ENCODE measurements around the gene DUSP1. TPM values are rescaled to one million over a fixed set of nuclear protein-coding genes. Genes with fewer than 3 reads are reported as not detected.

Gene DUSP1
- total and polyA plus RNA-seq, 2 of the 4 experiments (the other 2 are of a cell fraction), result 304 to 467 TPM

GRCh38 chr5:172731680-172732074, 39.3 kb downstream of the DUSP1 start:
- intact Hi-C loops (cut with micrococcal nuclease) (loop anchor here (5.0 kb wide), 1 partner anchor 36 kb away; no protein-coding TSS in a partner anchor), dilution Hi-C loops (cut with HindIII; ENCODE audit: low sequenced_read_pairs, unreplicated experiment) (no loop called here), in situ Hi-C loops (cut with MboI; ENCODE audit: low sequenced_read_pairs) (no loop called here)
- no peak overlapping the region for H2AK9ac ChIP-seq (replicated peaks; ENCODE audit: low read depth, low read length, poor library complexity)
- ChIA-PET CTCF (no interaction called here), POLR2A (ENCODE audit: unreplicated experiment) (no interaction called here)
- peaks cover 2% of the 10 kb centered on the region; the same call in 1 of the 2 replicates for H3K27me3 ChIP-seq (ENCODE audit: control insufficient read depth, insufficient read depth, low read length)
- H3K79me1 ChIP-seq (ENCODE audit: low read depth in 1 of 2, low read length in 2 of 2), result no peaks in the 10 kb centered on the region; a peak in 1 of 4 replicates
- 89% methylated on average over 6 of the region's 9 CpGs; no CpG with 5 or more reads in 1 of the 2 experiments for WGBS, 2 experiments (ENCODE audit: extremely low coverage in 2 of 2, insufficient read length in 1 of 2)
- no TSS peak for BruUV-seq (replicated peaks)
- no peak overlapping the region for H3K56ac ChIP-seq (ENCODE audit: extremely low read depth, insufficient read depth, low read length)
- no peak for ATAC-seq (ENCODE audit: low read depth)
- H3K9ac ChIP-seq (ENCODE audit: low read depth, low read length), result no peak overlapping the region
- H2BK5ac ChIP-seq (ENCODE audit: low read depth, low read length, poor library complexity, severe bottlenecking), result no peak overlapping the region
- H3K9me3 ChIP-seq (ENCODE audit: control insufficient read depth, insufficient read depth, low read length), result no peaks in the 10 kb centered on the region
- no peak overlapping the region for H2AFZ ChIP-seq (replicated peaks; ENCODE audit: low read length, poor library complexity)
- H3K23ac ChIP-seq (ENCODE audit: low read depth, low read length), result no peak overlapping the region
- H3K36me3 ChIP-seq (ENCODE audit: control insufficient read depth, insufficient read depth, low read length), result no peaks in the 10 kb centered on the region
- no peaks in the 10 kb centered on the region for H4K20me1 ChIP-seq (ENCODE audit: insufficient read depth, low read length)
- no peak overlapping the region for H4K5ac ChIP-seq (ENCODE audit: low read depth, low read length)
- no peak overlapping the region for H3K4ac ChIP-seq (ENCODE audit: low read depth, low read length)
- H2BK20ac ChIP-seq (ENCODE audit: low read depth, low read length), result no peak overlapping the region
- H4K91ac ChIP-seq (ENCODE audit: insufficient read depth, low read depth, low read length), result no peak overlapping the region
- no peak overlapping the region for H2AK5ac ChIP-seq (ENCODE audit: low read depth, low read length)
- H3K4me2 ChIP-seq (ENCODE audit: low read depth, low read length), result no peak overlapping the region
- no peak overlapping the region for H3K14ac ChIP-seq (replicated peaks; ENCODE audit: low read depth, low read length)
- H2BK120ac ChIP-seq (ENCODE audit: low read depth, low read length), result no peak overlapping the region
- H4K8ac ChIP-seq (ENCODE audit: low read depth in 2 of 2, low read length in 2 of 2), result no peak overlapping the region
- H3K18ac ChIP-seq (ENCODE audit: low read depth, low read length), result no peak overlapping the region
- no peak for DNase-seq
- H3K4me1 ChIP-seq (ENCODE audit: control insufficient read depth, insufficient read depth, low read length), result peaks cover 18% of the 10 kb centered on the region
- no peak overlapping the region for H3K4me3 ChIP-seq (ENCODE audit: insufficient read depth, low read depth, low read length)
- no peak overlapping the region for H3K27ac ChIP-seq (ENCODE audit: insufficient read depth, low read length)
- TF ChIP-seq MXI1 (IDR thresholded peaks at IDR 0.05; ENCODE audit: borderline replicate concordance, low read depth, low read length), result no peak
- TF ChIP-seq MAZ (IDR thresholded peaks at IDR 0.05; ENCODE audit: borderline replicate concordance, low read depth, low read length), result no peak
- TF ChIP-seq, protein P1, sequence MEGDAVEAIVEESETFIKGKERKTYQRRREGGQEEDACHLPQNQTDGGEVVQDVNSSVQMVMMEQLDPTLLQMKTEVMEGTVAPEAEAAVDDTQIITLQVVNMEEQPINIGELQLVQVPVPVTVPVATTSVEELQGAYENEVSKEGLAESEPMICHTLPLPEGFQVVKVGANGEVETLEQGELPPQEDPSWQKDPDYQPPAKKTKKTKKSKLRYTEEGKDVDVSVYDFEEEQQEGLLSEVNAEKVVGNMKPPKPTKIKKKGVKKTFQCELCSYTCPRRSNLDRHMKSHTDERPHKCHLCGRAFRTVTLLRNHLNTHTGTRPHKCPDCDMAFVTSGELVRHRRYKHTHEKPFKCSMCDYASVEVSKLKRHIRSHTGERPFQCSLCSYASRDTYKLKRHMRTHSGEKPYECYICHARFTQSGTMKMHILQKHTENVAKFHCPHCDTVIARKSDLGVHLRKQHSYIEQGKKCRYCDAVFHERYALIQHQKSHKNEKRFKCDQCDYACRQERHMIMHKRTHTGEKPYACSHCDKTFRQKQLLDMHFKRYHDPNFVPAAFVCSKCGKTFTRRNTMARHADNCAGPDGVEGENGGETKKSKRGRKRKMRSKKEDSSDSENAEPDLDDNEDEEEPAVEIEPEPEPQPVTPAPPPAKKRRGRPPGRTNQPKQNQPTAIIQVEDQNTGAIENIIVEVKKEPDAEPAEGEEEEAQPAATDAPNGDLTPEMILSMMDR (conservative IDR thresholded peaks at IDR 0.05; ENCODE audit: low read depth, low read length), result no peak
- TF ChIP-seq NFE2L2 (IDR thresholded peaks at IDR 0.05; ENCODE audit: low read depth, low read length), result no peak
- TF ChIP-seq CHD1 (IDR thresholded peaks at IDR 0.05; ENCODE audit: low read depth, low read length), result no peak
- no peak for TF ChIP-seq RAD21 (IDR thresholded peaks at IDR 0.05; ENCODE audit: low read length)
- no peak for TF ChIP-seq BHLHE40 (IDR thresholded peaks at IDR 0.05; ENCODE audit: low read depth, low read length)
- no peak for TF ChIP-seq ELK1 (IDR thresholded peaks at IDR 0.05; ENCODE audit: borderline replicate concordance, low read depth, low read length)
- no peak for TF ChIP-seq USF2 (IDR thresholded peaks at IDR 0.05; ENCODE audit: low read depth, low read length)
- no peak for TF ChIP-seq MAFK (IDR thresholded peaks at IDR 0.05; ENCODE audit: low read depth, low read length)
- TF ChIP-seq CEBPB (IDR thresholded peaks at IDR 0.05; ENCODE audit: low read depth, low read length), result no peak
- TF ChIP-seq SMC3 (IDR thresholded peaks at IDR 0.05; ENCODE audit: low read depth, low read length), result no peak
- TF ChIP-seq RCOR1 (IDR thresholded peaks at IDR 0.05; ENCODE audit: insufficient replicate concordance, low read length), result no peak
- TF ChIP-seq POLR2A (IDR thresholded peaks at IDR 0.05; ENCODE audit: low read depth, low read length), result no peak
- TF ChIP-seq RFX5 (IDR thresholded peaks at IDR 0.05; ENCODE audit: low read depth, low read length), result no peak
- TF ChIP-seq FOS (IDR thresholded peaks at IDR 0.05; ENCODE audit: low read depth, low read length), result no peak
- H3K9me1 ChIP-seq (ENCODE audit: insufficient read depth, low read length), result 0 out of 2 replicates have a peak, but pooled peaks cover 18% of the 10 kb centered on the region
- no peak overlapping the region for H2BK15ac ChIP-seq (ENCODE audit: low read depth, low read length)
